GM18951 (cell line): ENCODE measurements around the gene SH3RF3.

Source experiments
- POLR2A ChIP-seq: IDR thresholded peaks from 4 replicates; pipeline ENCODE4 v1.6.1; 2011; ENCODE audit warnings: mild to moderate bottlenecking; ENCODE audit not compliant: insufficient read length, insufficient read depth; ENCODE audit errors: extremely low read depth
- in situ Hi-C: fragments of 300-500 bp; cut with MboI; formaldehyde crosslinking; loops from one replicate; pipeline ENCODE4 v1.12.0; 2022; ENCODE audit warnings: low sequenced_read_pairs, mixed read lengths, inconsistent platforms; ENCODE audit not compliant: unreplicated experiment

The SH3RF3 gene

DNA sequence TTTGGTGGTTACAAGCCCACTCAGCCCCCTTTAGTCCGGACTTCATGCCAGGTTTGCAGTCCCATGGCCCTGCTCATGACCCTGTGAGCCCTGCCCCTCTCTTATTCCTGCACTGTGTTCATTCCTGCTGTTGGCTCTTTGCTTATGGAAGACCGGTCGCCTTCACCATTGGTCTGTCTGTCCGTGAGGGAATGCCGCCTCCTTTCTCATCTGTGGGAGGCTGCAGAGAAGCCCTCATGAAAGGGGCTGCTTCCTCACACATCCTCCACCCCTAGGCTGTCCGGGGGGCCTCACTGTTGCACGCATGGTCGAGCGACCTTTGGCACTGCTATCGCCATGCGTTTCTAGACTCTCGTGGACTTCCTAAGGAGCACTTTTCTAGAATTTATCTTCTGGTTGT, 16.3 kb downstream of the SH3RF3 start:
- no peak for TF ChIP-seq POLR2A
- in situ Hi-C loops = loop anchor here (25.0 kb wide), 1 partner anchor 367 kb away; no protein-coding TSS in a partner anchor

DNA sequence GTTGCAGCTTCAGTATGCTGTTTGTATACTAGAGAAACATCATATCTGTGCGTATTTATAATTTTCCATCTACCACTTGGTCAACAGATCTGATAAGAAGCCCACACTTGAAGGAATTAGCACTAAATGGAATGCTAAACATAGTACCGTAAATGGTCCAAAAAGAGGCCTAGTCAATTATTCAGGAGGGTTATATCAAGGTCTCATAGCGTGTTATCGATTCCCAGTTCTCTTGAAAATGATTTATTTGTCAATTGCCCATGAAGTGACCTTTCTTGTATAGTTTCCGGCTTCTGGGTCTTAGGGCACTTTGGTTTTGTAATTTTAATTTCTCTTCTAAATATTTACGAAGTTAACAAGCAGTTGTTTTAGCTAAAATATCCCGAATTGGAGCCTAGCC, 18.4 kb downstream of the SH3RF3 start:
- in situ Hi-C loops = loop anchor here (25.0 kb wide), 1 partner anchor 365 kb away; no protein-coding TSS in a partner anchor
- TF ChIP-seq POLR2A = no peak

DNA sequence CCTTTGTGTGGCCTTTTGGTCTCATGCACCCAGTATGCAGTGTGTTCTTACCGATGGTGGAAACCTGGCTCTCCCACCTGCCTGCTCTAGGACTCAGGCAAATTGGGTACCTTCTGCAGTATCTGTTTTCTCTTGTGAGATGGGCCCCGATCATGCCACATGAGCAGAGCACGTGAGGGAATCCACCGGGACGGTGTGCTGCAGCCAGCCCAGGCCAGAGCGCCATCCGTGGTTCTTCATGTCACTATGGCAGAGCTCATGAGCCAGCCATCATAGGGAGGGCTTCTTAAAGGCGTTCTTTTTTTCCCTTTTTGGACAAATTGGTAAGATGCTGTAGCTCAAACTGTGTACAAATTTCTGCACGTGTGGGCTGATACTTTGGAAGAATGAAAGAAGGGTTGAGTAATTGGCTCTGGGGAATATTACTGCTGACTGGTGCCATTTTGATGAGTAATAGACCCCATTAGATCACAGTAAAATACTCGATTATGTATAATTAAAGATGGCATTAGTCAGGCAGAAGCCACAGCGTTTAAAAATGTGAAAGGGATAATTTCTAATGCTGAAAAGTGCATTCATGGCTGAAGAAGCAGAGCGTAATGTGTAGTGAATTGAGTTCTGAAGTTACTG, 19.2 kb downstream of the SH3RF3 start:
- TF ChIP-seq POLR2A = no peak
- in situ Hi-C loops = loop anchor here (25.0 kb wide), 1 partner anchor 364 kb away; no protein-coding TSS in a partner anchor

DNA sequence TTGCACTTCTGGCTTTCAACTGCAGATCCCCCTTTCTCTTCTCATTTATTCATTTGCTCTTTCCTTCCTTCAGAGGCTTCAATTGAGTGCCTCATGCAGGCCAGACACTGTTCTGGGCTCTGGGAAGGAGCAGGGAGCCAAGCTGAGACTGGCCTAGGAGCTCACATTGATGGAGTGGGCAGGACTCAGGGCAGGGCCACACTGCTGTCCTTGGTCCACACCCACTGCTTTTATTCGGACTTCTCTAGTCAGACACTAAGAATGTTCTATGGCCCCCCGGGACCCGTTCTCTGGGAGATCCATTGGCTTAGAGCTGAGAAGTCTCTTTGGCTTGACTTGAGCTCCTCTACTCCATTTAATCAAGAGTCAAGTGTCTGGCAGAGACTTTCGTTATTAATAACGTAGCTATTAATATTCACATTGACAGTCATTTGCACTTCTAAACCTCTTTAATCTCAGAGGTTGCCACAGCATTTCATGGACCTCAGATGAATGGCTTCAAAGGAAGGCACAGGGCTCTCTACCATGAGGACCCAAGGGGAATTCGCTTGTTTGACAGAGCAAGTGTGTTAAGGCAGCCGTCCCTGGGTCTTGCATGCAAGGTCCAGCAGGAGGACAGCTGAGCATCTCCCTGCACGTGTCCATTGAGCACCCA, 20.1 kb downstream of the SH3RF3 start:
- no peak for TF ChIP-seq POLR2A
- in situ Hi-C loops = loop anchor here (25.0 kb wide), 1 partner anchor 363 kb away; no protein-coding TSS in a partner anchor

DNA sequence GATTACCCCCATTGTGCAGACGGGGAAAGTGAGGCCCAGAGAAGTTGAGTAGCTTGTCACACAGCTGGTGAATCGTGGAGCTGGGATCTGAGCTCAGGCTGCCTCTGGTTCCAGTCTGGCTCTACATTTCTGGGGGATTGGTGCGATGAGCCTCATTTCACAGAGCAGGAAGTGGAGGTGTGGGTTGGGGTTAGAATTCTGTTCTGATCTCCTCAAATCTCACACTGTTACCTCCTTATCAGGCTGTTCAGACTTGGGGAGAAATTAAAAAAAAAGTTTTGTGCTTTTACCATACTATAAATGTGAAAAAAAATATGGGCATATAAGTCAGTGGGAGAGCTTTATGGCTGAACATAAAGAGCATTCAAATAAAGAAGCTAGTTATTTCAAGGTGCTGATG, 21.6 kb downstream of the SH3RF3 start:
- in situ Hi-C loops = no loop called here

DNA sequence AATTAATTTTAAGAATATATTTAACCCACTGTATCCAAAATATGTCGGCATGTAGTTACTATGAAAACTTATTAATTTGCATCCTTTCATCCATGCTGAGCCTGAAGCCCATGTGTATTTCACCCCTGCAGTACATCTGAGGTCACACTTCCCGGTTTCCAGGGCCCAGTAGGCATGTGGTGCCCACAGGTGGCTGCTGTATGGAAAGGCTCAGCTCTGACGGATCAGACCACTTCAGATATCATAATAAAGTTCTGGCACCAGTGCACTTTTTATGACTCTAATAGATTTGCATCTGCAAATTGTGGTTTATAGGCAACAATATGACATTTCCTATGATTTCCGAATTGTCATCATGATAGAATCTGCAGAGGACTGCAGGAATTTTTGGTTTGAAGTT, 22.5 kb downstream of the SH3RF3 start:
- in situ Hi-C loops = no loop called here
- no peak for TF ChIP-seq POLR2A

More for the DNA sequence above, 21.6 kb downstream of the SH3RF3 start:
- no peak for TF ChIP-seq POLR2A

DNA sequence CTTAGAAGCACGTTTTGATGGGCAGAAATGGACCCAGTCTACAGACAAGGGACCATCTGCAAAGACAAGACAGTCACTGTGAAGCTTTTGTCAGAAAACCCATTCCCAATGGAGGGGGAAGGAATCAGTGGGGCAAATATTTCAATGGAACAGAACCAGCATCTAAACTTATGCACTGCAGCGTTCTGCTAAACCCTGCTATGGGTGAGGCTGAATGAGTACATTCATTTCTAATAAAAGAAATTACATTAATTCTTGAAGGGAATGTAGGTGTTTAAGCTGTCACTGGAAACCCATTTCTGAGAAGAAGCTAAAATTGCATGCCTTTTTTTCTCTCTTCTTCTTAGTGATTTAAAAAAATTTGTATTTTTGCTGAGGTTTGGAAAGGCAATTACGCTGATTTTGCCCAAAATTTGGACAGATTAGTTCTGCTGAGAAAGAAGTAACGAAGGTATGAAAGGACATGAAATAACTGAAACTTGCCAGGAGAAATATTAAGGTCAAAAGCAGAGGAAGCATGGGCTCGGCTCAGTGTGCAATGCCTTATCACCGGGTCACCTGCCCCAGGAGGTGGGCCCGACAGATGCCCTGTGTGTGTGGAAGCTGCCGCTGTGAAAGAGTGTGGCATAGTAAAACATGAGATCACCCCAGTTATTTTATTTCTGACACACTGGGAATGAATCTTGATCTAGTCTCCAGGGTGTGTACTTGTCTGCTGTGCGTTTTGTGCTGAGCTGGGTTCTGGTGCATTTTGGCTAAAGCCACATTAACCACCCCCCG, 24.2 kb downstream of the SH3RF3 start:
- in situ Hi-C loops = no loop called here
- TF ChIP-seq POLR2A = no peak

DNA sequence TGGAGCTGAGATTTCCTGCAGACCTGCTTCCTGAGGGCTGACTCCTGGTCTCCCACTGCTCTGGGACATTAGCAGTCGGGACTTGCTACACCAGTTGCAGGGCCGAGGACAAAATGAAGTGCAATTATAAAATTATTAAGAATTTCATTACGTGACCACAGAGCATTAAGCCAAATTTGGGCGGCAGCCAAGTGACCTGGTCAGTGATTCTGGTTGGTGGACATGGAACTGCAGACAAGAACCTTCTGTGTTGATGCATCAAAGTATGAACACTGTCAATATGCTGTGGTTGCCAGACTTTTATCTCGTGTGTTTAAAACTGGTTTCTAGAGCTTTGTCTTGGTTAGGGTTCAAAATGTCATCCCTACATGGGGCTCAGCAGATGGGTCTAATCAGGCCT, 24.8 kb downstream of the SH3RF3 start:
- in situ Hi-C loops = no loop called here

DNA sequence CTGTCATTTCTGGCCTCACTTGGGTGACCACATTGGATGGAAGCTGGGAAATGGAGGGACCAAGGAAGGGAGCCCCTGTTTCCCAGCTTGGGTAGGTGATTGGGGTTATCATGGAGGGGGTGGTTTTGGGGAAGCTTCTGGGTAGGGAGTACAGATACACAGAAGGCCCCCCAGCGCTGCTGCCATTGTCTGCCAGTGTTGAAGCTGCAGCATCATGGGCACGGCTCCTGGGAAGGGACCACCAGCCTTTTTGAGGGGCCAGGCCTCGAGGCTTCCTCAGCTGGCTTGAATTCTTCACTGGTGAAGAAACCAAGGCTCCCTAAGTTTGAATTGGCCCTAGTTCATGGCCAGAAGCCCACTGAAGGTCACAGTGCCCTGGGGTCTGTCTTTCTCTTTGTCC, 25.2 kb downstream of the SH3RF3 start:
- TF ChIP-seq POLR2A = no peak
- in situ Hi-C loops = no loop called here

More for the DNA sequence above, 24.8 kb downstream of the SH3RF3 start:
- no peak for TF ChIP-seq POLR2A

DNA sequence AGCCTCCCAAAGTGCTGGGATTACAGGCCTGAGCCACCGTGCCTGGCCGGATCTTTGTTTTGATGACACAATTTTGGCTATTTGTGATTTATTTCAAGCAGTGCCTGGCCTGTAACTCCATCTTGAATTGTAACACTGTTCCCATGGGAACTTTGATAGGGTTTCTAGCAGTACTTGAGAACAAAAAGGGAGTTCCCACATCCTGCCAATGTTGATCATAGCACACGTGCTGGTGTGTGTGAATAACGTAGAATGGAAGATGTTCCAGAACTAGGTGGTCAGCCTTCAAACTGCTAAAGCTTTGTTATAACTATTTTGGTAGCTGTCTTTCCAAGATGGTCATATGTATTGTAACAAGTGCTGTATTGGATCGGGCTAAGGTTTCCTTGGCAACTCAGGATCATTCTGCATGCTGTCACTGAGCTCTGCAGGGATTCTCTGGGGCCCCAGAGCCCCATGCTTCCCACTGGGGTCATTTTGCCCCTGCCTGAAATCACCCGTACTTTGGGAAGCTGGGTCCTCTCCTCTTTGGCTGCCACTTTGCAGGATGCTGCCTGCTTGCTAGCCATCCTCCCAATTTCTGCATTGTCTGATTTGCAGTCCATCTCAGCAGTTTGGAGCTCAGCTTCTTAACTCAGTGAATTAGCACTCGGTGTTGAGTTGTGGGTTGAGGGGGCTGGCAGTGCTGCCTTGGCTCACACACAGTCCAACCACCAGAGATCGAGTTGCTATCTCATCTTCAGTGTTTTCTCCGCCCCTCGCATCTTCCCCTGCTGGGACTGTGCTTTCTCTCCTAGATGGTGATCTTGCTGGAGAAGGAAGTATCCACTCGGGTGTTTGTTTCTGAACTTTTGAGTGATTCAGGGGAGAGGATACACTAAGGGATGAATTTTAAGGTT, 26.8 kb downstream of the SH3RF3 start:
- TF ChIP-seq POLR2A = no peak
- in situ Hi-C loops = no loop called here

DNA sequence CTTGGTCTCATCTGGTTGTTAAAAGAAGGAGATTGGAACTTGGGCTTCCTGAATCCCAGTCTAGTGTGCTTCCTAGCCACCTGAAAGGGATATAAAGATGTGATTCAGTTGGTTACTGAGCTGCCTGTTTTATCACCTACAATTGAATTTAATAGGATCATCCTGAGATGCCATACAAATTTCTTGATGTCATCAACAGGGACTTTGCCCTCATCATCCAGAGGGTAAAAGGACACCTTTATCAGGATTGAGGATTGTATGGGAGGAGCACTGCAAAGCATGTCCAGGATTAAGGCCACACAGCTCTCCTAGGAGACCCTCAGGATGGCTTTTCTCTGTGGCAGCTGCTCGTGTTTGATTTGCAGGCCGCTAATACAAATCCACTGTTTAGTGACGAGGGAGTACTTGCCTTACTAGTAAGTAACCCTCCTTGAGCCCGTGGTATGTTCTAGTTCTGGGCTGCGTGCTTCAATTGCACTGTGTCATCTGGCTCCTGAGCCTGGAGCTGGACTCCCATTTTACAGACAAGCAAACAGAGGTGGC, 28.6 kb downstream of the SH3RF3 start:
- in situ Hi-C loops = no loop called here

DNA sequence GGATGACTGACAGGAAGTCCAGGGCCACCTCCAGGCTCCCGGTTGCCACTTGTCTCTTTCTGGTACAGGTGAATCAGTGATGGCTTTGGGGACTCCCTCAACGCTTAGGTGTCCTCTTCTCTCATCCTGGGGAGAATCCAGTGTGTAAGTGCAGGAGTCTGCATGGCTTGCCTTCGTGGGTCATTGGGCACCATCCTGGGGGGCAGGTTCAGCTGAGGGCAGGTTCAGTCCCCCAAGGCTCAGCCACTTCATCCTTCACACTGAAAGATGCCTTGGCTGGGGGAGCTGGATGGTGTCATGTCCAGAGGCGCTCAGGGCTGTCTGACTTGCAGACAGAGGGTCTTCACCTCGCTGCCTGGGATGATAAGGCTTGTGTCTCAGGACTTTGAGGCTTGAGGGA, 29.2 kb downstream of the SH3RF3 start:
- TF ChIP-seq POLR2A = no peak
- in situ Hi-C loops = no loop called here

More for the DNA sequence above, 28.6 kb downstream of the SH3RF3 start:
- TF ChIP-seq POLR2A = no peak
